H1 (cell line): ENCODE measurements around the gene RPL7L1. TPM values are rescaled to one million over a fixed set of nuclear protein-coding genes. Genes with fewer than 3 reads are reported as not detected.

Experiments used
- ASH2L ChIP-seq: fragments of 200-600, 300-600 bp; sonication (generic); IDR thresholded peaks from one replicate; pipeline ENCODE4 v1.7.1; 2017; ENCODE audit warnings: low read length
- CBX5 ChIP-seq: fragments of 300-800, 300-1000 bp; sonication (generic); IDR thresholded peaks from 2 replicates; pipeline ENCODE4 v1.7.1; 2016; ENCODE audit warnings: antibody characterized with exemption, low read length, low read depth
- POLR2A ChIP-seq, 2 experiments: IDR thresholded peaks; 1 replicate in 1 of 2; 2 replicates in 1 of 2; pipeline ENCODE4 v1.6.1; 2011; ENCODE audit warnings: low read depth in 2 of 2, low read length in 2 of 2, mild to moderate bottlenecking in 2 of 2; ENCODE audit errors: control extremely low read depth in 1 of 2
- POU5F1 ChIP-seq: IDR thresholded peaks from 2 replicates; pipeline ENCODE4 v1.6.1; 2011; ENCODE audit warnings: low read depth, mild to moderate bottlenecking, low read length, moderate library complexity
- SIN3A ChIP-seq, 2 experiments: IDR thresholded peaks in 1 of 2; conservative IDR thresholded peaks in 1 of 2; 2 replicates each; pipeline ENCODE4 v1.6.1; 2011 to 2012; ENCODE audit warnings: low read length in 2 of 2, improper control_type of control experiment in 1 of 2, low read depth in 1 of 2, mild to moderate bottlenecking in 1 of 2
- TAF7 ChIP-seq: optimal IDR thresholded peaks from 2 replicates; pipeline ENCODE3; 2011; ENCODE audit warnings: low read depth, mild to moderate bottlenecking, inconsistent platforms, low read length, moderate library complexity, borderline replicate concordance
- ZNF274 ChIP-seq: IDR thresholded peaks from 2 replicates; pipeline ENCODE4 v1.7.0; 2012; ENCODE audit warnings: low read length, borderline replicate concordance; ENCODE audit errors: extremely low read depth
- polyA plus RNA-seq, 7 experiments: library from polyadenylated mRNA; depleted of rRNA in 3 of 7; stranded (reverse) in 5 of 7; unstranded in 2 of 7; fragments of >200 nt in 5 of 7; fragments of 200-250 nt in 2 of 7; gene quantifications; 1 replicate in 5 of 7; 2 replicates in 1 of 7; 4 replicates in 1 of 7; pipeline versions ENCODE4 v1.2.1 to v1.2.3, GENCODE V29; 2011 to 2013; ENCODE audit warnings: missing spikeins in 2 of 7, mixed read lengths in 2 of 7
- total RNA-seq: library from RNA; stranded (reverse); fragmentation: NEBNext Ultra II Directional; extraction: Animal tissue kit (Norgen Biotek cat#: 25700); gene quantifications from 2 replicates; pipeline ENCODE4 v1.2.1, GENCODE V29; 2021

Gene RPL7L1
- total and polyA plus RNA-seq, 2 of the 8 experiments (the other 6 are each of a cell fraction or from before 2014, with no cell fraction given) = 31.0 to 117 TPM

DNA sequence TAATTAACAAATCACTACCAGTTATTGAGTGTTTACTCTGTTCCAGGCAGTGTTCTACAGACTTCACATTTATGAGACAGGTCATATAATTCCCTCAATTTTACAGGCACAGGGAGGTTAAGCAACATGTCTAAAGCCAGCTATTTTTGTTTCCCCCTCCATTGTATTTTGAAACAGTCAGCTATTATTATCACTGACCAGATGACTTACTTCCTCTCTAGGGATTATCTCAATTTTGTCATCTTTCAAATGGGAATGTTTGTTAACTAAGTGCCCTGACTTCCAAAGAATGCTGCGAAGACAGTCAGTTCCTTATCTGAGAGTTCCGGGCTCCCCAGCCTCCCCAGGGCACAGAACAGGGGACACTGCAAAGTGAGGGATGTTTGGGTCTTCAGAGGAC is 44.2 kb downstream of the RPL7L1 start (continued):
- TF ChIP-seq SIN3A (conservative IDR thresholded peaks at IDR 0.05 in 1 of 2, IDR thresholded peaks at IDR 0.05 in 1 of 2; ENCODE audit: low read depth in 1 of 2, low read length in 2 of 2) (no peak), POLR2A (IDR thresholded peaks at IDR 0.05; ENCODE audit: control extremely low read depth in 1 of 2, low read depth in 2 of 2, low read length in 2 of 2) (no peak), ASH2L (no peak), CBX5 (no peak), POU5F1 (no peak), ZNF274 (no peak), TAF7 (no peak)
